Cardiac muscle cell (in vitro differentiated cells and primary cell): ENCODE measurements around the gene RASA1. TPM values are rescaled to one million over a fixed set of nuclear protein-coding genes. Genes with fewer than 3 reads are reported as not detected.
"Not testable (repeated sequence)": the region's sequence is repeated elsewhere in the genome, so short reads cannot be mapped to it uniquely, and the experiment has no call there.

Source experiments
- DNase-seq, 2 donors: peaks; one replicate each; pipeline versions ENCODE4 v3.0.0 to v3.0.0-alpha.2; 2010 to 2017; ENCODE audit warnings: low read depth in 1 of 2, low spot score in 1 of 2
- H3K27ac ChIP-seq: fragments of 200-600 bp; sonication (generic); 2 replicates; pipeline ENCODE4 v1.5.1; 2016
- H3K27me3 ChIP-seq: fragments of 200-600 bp; sonication (generic); 2 replicates; pipeline ENCODE4 v1.6.0; 2016; ENCODE audit warnings: control low read depth
- H3K36me3 ChIP-seq: fragments of 200-600 bp; sonication (generic); 2 replicates; pipeline ENCODE4 v1.5.1; 2016; ENCODE audit warnings: control low read depth
- H3K4me1 ChIP-seq: fragments of 200-600 bp; sonication (generic); 2 replicates; pipeline ENCODE4 v1.8.1; 2017; ENCODE audit warnings: low read depth, mild to moderate bottlenecking, mixed run types
- H3K4me3 ChIP-seq: fragments of 200-600 bp; sonication (generic); 2 replicates; pipeline ENCODE4 v1.5.1; 2016; ENCODE audit warnings: mild to moderate bottlenecking
- H3K9me3 ChIP-seq: fragments of 200-600 bp; sonication (generic); 2 replicates; pipeline ENCODE4 v1.5.1; 2017; ENCODE audit warnings: low read depth, mild to moderate bottlenecking, control low read depth
- polyA plus RNA-seq: library from polyadenylated mRNA; unstranded; fragments of >200 nt; fragmentation: Nextera tagmentation; extraction: Ambion mirVana; gene quantifications from 2 replicates; pipeline ENCODE4 v1.2.1, GENCODE V29; 2016
- total RNA-seq: library from RNA; depleted of rRNA; stranded (reverse); fragments of >200 nt; gene quantifications from 2 replicates; pipeline ENCODE4 v1.2.3, GENCODE V29; 2016
- TF ChIP-seq, protein P1 (sequence below): IDR thresholded peaks from 2 replicates; pipeline ENCODE4 v1.5.1; 2012; ENCODE audit warnings: low read depth, mild to moderate bottlenecking, low read length

Gene RASA1
- total and polyA plus RNA-seq, 2 experiments from 2014 or later: 16.1 to 27.0 TPM

DNA sequence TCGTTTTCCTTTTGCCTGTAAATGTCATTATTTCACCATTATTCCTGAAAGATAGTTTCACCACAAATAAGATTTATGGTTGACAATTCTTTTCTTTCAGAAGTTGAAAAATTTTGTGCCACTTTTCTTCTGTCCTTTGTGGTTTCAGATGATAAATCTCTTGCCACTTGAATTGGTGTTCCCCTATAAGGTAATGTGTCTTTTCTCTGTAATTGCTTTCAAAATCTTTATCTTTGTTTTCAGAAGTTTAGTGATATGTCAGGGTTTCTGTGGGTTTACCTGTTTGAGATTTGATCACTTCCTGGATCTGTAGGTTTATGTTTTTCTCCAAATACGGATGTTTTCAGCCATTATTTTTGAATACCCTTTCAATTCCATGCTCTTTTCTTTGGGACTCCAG is 14.6 kb downstream of the RASA1 start:
- TF ChIP-seq, protein P1, sequence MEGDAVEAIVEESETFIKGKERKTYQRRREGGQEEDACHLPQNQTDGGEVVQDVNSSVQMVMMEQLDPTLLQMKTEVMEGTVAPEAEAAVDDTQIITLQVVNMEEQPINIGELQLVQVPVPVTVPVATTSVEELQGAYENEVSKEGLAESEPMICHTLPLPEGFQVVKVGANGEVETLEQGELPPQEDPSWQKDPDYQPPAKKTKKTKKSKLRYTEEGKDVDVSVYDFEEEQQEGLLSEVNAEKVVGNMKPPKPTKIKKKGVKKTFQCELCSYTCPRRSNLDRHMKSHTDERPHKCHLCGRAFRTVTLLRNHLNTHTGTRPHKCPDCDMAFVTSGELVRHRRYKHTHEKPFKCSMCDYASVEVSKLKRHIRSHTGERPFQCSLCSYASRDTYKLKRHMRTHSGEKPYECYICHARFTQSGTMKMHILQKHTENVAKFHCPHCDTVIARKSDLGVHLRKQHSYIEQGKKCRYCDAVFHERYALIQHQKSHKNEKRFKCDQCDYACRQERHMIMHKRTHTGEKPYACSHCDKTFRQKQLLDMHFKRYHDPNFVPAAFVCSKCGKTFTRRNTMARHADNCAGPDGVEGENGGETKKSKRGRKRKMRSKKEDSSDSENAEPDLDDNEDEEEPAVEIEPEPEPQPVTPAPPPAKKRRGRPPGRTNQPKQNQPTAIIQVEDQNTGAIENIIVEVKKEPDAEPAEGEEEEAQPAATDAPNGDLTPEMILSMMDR: no peak
- no peaks in the 10 kb centered on the region for H3K36me3 ChIP-seq
- H3K27ac ChIP-seq: no peak overlapping the region
- H3K4me3 ChIP-seq: no peak overlapping the region
- no peaks in the 10 kb centered on the region for H3K4me1 ChIP-seq
- H3K9me3 ChIP-seq: no peaks in the 10 kb centered on the region
- H3K27me3 ChIP-seq: no peaks in the 10 kb centered on the region
- DNase-seq: no peak

DNA sequence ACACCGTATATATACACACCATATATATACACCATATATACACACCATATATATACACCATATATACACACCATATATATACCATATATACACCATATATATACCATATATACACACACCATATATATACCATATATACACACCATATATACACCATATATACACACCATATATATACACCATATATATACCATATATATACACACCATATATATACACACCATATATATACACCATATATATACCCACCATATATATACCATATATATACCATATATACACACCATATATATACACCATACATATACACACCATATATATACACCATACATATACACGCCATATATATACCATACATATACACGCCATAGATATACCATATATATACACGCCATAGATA is 19.6 kb downstream of the RASA1 start:
- H3K9me3 ChIP-seq, H3K27ac ChIP-seq, H3K36me3 ChIP-seq, DNase-seq, H3K27me3 ChIP-seq, H3K4me1 ChIP-seq, H3K4me3 ChIP-seq: not testable (repeated sequence)

DNA sequence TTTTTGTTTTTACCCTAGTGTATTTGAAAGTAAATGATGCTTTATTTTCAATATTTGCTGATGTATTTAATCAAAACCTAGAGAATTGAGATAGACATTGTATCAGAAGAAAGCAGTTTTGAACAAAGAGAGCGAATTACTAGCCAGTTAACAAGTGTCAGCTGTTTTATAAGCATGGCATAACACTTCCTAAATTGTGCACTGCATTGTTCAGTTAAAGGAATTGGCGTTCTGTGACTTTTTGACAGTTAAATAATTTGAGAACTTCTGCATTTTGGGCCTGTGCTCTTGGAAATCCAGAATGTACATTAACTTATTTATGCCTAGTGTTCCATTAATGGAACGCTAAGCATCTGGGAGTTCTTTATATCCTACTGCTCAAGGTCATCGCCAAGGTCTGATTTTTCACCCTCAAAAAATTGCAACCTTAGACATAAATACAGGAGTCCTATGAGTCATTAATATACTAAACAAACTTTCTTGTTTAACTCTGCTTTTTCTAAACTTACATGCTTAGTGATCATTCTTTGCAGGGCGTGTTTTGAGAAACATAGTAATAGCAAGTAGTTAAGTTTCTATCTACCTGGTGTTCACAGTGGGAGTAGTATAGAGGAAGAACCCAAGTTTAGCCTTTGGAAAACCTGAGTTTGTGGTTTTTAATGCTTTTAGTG is 31.1 kb downstream of the RASA1 start:
- H3K4me1 ChIP-seq: no peaks in the 10 kb centered on the region
- no peaks in the 10 kb centered on the region for H3K36me3 ChIP-seq
- H3K4me3 ChIP-seq: no peak overlapping the region
- TF ChIP-seq, protein P1: no peak
- no peaks in the 10 kb centered on the region for H3K9me3 ChIP-seq
- H3K27ac ChIP-seq: no peak overlapping the region
- no peak for DNase-seq
- no peaks in the 10 kb centered on the region for H3K27me3 ChIP-seq

DNA sequence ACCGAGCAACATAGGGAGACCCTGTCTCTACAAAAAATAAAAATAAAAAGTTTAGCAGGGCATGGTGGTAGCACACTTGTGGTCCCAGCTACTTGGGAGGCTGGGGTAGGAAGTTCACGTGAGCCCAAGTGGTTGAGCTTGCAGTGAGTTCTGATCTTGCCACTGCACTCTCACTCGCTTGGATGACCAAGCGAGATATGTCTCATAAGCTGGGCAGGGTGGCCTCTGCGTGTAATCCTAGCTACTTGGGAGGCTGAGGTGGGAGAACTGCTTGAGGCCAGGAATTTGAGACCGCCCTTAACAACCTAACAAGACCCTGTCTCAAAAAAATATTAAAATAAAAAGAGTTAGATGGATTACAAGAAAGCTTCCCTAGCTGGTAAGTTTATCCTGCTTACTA is 32.5 kb downstream of the RASA1 start:
- Histone ChIP-seq H3K36me3 (no peaks in the 10 kb centered on the region), H3K4me3 (no peak overlapping the region), H3K4me1 (no peaks in the 10 kb centered on the region), H3K9me3 (no peaks in the 10 kb centered on the region), H3K27me3 (no peaks in the 10 kb centered on the region), H3K27ac (no peak overlapping the region)
- no peak for DNase-seq
- TF ChIP-seq, protein P1: no peak

DNA sequence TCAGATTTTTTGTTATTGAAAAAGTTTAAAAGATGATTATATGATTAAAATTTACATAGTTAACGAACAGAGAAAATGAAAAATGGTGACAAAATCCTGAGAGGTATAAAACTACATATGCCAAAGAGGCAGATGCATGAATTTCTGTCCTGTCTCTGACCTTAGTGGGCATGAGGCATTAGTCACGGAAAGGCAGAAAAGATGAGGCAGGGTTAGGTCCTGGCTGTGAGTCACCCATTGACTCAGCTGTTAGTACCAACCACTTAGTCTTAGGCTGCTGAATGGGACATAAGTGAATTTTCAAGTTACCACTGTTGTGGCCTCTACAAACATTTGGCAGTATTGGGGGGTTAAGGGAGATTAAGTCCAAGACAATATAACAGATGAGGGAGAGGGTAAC is 33.1 kb downstream of the RASA1 start:
- Histone ChIP-seq H3K9me3 (no peaks in the 10 kb centered on the region), H3K4me3 (no peak overlapping the region), H3K27ac (no peak overlapping the region), H3K4me1 (no peaks in the 10 kb centered on the region), H3K36me3 (no peaks in the 10 kb centered on the region), H3K27me3 (no peaks in the 10 kb centered on the region)
- peak in 1 of 2 donors; percentile 78 for DNase-seq
- TF ChIP-seq, protein P1: no peak

DNA sequence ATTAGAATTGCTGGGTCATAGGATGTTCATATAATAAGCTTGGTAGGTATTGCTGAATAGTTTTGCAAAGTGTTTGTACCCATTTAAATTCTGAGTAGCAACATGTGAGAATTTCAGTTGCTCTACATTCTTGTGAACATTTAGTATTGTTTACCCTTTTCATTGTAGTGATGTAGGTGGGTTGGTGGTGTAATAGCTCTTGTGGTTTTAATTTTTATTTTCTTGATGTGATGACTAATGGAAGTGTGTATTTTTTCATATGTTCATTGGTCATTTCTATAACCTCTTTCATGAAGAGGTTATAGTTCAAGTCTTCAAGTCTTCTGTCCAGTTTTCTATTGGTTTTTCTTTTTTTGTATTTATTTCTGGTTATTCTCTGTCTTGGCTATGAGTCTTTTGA is 34.4 kb downstream of the RASA1 start:
- no peaks in the 10 kb centered on the region for H3K4me1 ChIP-seq
- H3K27me3 ChIP-seq: no peaks in the 10 kb centered on the region
- DNase-seq: peak in 1 of 2 donors; percentile 15
- H3K9me3 ChIP-seq: no peaks in the 10 kb centered on the region
- no peaks in the 10 kb centered on the region for H3K36me3 ChIP-seq
- no peak overlapping the region for H3K4me3 ChIP-seq
- no peak overlapping the region for H3K27ac ChIP-seq
- TF ChIP-seq, protein P1: no peak
